Fibroblast of lung (primary cell): Measurements from ENCODE around the gene IGSF22.

Source experiments
- EZH2 ChIP-seq: IDR thresholded peaks from 2 replicates; pipeline ENCODE4 v1.5.1; 2012; ENCODE audit warnings: low read length, control low read depth, mild to moderate bottlenecking; ENCODE audit errors: missing control alignments
- TF ChIP-seq, protein P1 (sequence below), 2 donors: IDR thresholded peaks in 1 of 2; conservative IDR thresholded peaks in 1 of 2; 1 replicate in 1 of 2; 2 replicates in 1 of 2; pipeline ENCODE4 v1.5.1; 2011 to 2012; ENCODE audit warnings: low read length in 2 of 2, control low read depth in 1 of 2, inconsistent platforms in 1 of 2, low read depth in 1 of 2, mild to moderate bottlenecking in 1 of 2

DNA sequence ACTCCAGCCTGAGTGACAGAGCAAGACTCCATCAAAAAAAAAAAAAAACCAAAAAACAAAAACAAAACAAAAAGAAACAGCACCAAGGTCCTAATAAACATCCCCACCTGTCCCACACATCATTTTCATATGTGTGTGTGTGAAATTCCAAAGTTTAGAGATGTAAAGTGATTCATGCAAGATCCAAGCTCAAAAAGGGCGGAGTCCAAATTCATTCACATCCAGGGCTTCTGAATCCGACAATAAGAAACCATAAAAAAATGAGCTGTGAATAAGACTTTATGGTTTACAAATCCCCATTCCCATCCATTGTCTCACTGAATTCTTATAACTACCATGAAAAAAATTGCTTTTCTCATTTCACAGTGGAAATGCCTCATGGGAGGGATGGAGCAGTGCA, 30.9 kb upstream of the IGSF22 start:
- no peak for TF ChIP-seq EZH2
- TF ChIP-seq, protein P1, sequence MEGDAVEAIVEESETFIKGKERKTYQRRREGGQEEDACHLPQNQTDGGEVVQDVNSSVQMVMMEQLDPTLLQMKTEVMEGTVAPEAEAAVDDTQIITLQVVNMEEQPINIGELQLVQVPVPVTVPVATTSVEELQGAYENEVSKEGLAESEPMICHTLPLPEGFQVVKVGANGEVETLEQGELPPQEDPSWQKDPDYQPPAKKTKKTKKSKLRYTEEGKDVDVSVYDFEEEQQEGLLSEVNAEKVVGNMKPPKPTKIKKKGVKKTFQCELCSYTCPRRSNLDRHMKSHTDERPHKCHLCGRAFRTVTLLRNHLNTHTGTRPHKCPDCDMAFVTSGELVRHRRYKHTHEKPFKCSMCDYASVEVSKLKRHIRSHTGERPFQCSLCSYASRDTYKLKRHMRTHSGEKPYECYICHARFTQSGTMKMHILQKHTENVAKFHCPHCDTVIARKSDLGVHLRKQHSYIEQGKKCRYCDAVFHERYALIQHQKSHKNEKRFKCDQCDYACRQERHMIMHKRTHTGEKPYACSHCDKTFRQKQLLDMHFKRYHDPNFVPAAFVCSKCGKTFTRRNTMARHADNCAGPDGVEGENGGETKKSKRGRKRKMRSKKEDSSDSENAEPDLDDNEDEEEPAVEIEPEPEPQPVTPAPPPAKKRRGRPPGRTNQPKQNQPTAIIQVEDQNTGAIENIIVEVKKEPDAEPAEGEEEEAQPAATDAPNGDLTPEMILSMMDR (conservative IDR thresholded peaks at IDR 0.05 in 1 of 2, IDR thresholded peaks at IDR 0.05 in 1 of 2; ENCODE audit: low read depth in 1 of 2, low read length in 2 of 2): no peak
